ENCODE results near the gene CHST11. TPM values are rescaled to one million over a fixed set of nuclear protein-coding genes. Genes with fewer than 3 reads are reported as not detected.

The CHST11 gene
- total RNA-seq, 1 donor from 2014 or later = 46.2 TPM

- Histone ChIP-seq H3K4me1 (peaks cover 10% of the 10 kb centered on the region), H3K36me3 (no peaks in the 10 kb centered on the region), H3K9me3 (no peaks in the 10 kb centered on the region), H3K27me3 (ENCODE audit: low read depth) (no peaks in the 10 kb centered on the region), H3K4me3 (no peak overlapping the region), H3K27ac (no peak overlapping the region)
- no peak for TF ChIP-seq CTCF (IDR thresholded peaks at IDR 0.05)
- no peak for DNase-seq
- intact Hi-C loops (cut with DNase I) = no loop called here
- no peak for ATAC-seq
These were observed 77.6 kb downstream of the CHST11 start for GRCh38 chr12:104534162-104534856.

- intact Hi-C loops (cut with DNase I) = no loop called here
- H3K36me3 ChIP-seq = no peaks in the 10 kb centered on the region
- TF ChIP-seq CTCF (IDR thresholded peaks at IDR 0.05) = no peak
- no peaks in the 10 kb centered on the region for H3K9me3 ChIP-seq
- peaks cover 10% of the 10 kb centered on the region for H3K4me1 ChIP-seq
- no peak for DNase-seq
- H3K27me3 ChIP-seq (ENCODE audit: low read depth) = no peaks in the 10 kb centered on the region
- no peak for ATAC-seq
- no peak overlapping the region for H3K27ac ChIP-seq
- H3K4me3 ChIP-seq = no peak overlapping the region
These were observed 78.1 kb downstream of the CHST11 start for GRCh38 chr12:104534857-104535248.

GRCh38 chr12:104535369-104535768 is 78.6 kb downstream of the CHST11 start:
- Histone ChIP-seq H3K36me3 (no peaks in the 10 kb centered on the region), H3K27ac (no peak overlapping the region), H3K4me1 (peaks cover 10% of the 10 kb centered on the region), H3K9me3 (no peaks in the 10 kb centered on the region), H3K4me3 (no peak overlapping the region), H3K27me3 (ENCODE audit: low read depth) (no peaks in the 10 kb centered on the region)
- no peak for ATAC-seq
- no peak for DNase-seq
- intact Hi-C loops (cut with DNase I) = no loop called here
- no peak for TF ChIP-seq CTCF (IDR thresholded peaks at IDR 0.05)

GRCh38 chr12:104536841-104537240 is 80.1 kb downstream of the CHST11 start:
- Histone ChIP-seq H3K27ac (no peak overlapping the region), H3K4me3 (no peak overlapping the region), H3K9me3 (no peaks in the 10 kb centered on the region), H3K4me1 (peaks cover 10% of the 10 kb centered on the region), H3K36me3 (no peaks in the 10 kb centered on the region), H3K27me3 (ENCODE audit: low read depth) (no peaks in the 10 kb centered on the region)
- no peak for ATAC-seq
- no peak for DNase-seq
- TF ChIP-seq CTCF (IDR thresholded peaks at IDR 0.05) = no peak
- intact Hi-C loops (cut with DNase I) = no loop called here

GRCh38 chr12:104538056-104538455 is 81.3 kb downstream of the CHST11 start:
- peaks cover 10% of the 10 kb centered on the region for H3K4me1 ChIP-seq
- no peaks in the 10 kb centered on the region for H3K9me3 ChIP-seq
- no peak for DNase-seq
- no peak overlapping the region for H3K27ac ChIP-seq
- intact Hi-C loops (cut with DNase I) = no loop called here
- H3K4me3 ChIP-seq = no peak overlapping the region
- no peak for TF ChIP-seq CTCF (IDR thresholded peaks at IDR 0.05)
- no peak for ATAC-seq
- H3K36me3 ChIP-seq = no peaks in the 10 kb centered on the region
- H3K27me3 ChIP-seq (ENCODE audit: low read depth) = no peaks in the 10 kb centered on the region

Measured in lower lobe of right lung (tissue), 2 donors.